Stimulated activated CD4-positive, alpha-beta T cell treated with anti-CD3 and anti-CD28 coated beads, Interleukin-1b, Interleukin-23, amount 100 ng/mL, for 48 hours (primary cell): ENCODE results near the gene GOLGA8M.
"Not testable (repeated sequence)": the region's sequence is repeated elsewhere in the genome, so short reads cannot be mapped to it uniquely, and the experiment has no call there.

ENCODE experiments used
- DNase-seq: peaks from one replicate; pipeline ENCODE4 v3.0.0-alpha.2; 2020

GOLGA8M gene

GRCh38 chr15:28660750-28661149 lies 51.5 kb downstream of the GOLGA8M start:
- not testable (repeated sequence) for DNase-seq

GRCh38 chr15:28656018-28656360 lies 56.2 kb downstream of the GOLGA8M start:
- not testable (repeated sequence) for DNase-seq

GRCh38 chr15:28655329-28656017 lies 56.7 kb downstream of the GOLGA8M start:
- not testable (repeated sequence) for DNase-seq

- not testable (repeated sequence) for DNase-seq
These were observed 58.0 kb downstream of the GOLGA8M start for GRCh38 chr15:28654194-28654593.

- DNase-seq, result not testable (repeated sequence)
These were observed 59.7 kb downstream of the GOLGA8M start for GRCh38 chr15:28652538-28652937.
